HL-60 (cell line): ENCODE results near the gene ADTRP.

Experiments
- DNase-seq, 2 experiments: peaks; one replicate each; pipeline ENCODE4 v3.0.0-alpha.2; 2010 to 2020; ENCODE audit warnings: low read depth in 1 of 2, low spot score in 1 of 2
- H3K27ac ChIP-seq: fragments of 250-450 bp; sonication (Bioruptor Pico); replicated peaks from 2 replicates; pipeline ENCODE4 v1.5.1; 2020; ENCODE audit warnings: mild to moderate bottlenecking, moderate library complexity
- H3K27me3 ChIP-seq: fragments of 250-450 bp; sonication (Bioruptor Pico); 2 replicates; pipeline ENCODE4 v1.5.1; 2021; ENCODE audit warnings: mild to moderate bottlenecking, moderate library complexity; ENCODE audit not compliant: insufficient read depth, poor library complexity, severe bottlenecking
- H3K4me3 ChIP-seq: replicated peaks from 2 replicates; pipeline ENCODE4 v1.5.1; 2011; ENCODE audit warnings: mild to moderate bottlenecking, control low read depth, low read length; ENCODE audit not compliant: insufficient read depth
- CTCF ChIP-seq: IDR thresholded peaks from one replicate; pipeline ENCODE4 v1.5.1; 2011; ENCODE audit warnings: low read length, control low read depth, inconsistent platforms; ENCODE audit not compliant: insufficient read depth
- GABPA ChIP-seq: IDR thresholded peaks from 2 replicates; pipeline ENCODE4 v1.6.1; 2012; ENCODE audit warnings: low read depth
- POLR2AphosphoS5 ChIP-seq: IDR thresholded peaks from 2 replicates; pipeline ENCODE4 v1.6.1; 2012; ENCODE audit warnings: low read depth
- SPI1 ChIP-seq: IDR thresholded peaks from 2 replicates; pipeline ENCODE4 v1.6.1; 2012; ENCODE audit warnings: low read depth, mild to moderate bottlenecking, borderline replicate concordance
- TF ChIP-seq, protein P1 (sequence below): IDR thresholded peaks from 2 replicates; pipeline ENCODE4 v1.6.1; 2012; ENCODE audit warnings: low read depth; ENCODE audit not compliant: insufficient replicate concordance

ADTRP gene

DNA sequence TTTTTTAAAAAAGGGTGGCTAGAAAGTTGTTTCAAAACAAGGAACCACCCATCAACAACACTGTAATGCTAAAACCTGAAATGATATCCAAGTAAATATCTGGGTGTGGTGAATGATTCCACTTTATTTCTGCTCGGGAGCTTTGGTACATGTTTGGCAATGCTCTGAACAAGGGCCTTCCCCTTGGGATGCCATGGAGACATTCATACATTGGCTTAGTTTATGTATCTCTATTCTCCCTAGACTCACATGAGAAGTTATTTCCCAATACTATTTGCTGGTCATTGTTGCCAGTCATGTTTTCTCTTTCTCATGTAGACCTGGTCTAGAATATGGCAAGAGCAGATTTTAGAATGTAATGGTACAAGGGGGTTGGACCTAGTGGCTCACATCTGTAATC lies 22.9 kb downstream of the ADTRP start:
- DNase-seq: no peak
- Histone ChIP-seq H3K4me3 (no peak overlapping the region), H3K27ac (no peak overlapping the region), H3K27me3 (no peaks in the 10 kb centered on the region)
- TF ChIP-seq CTCF (no peak), SPI1 (no peak), GABPA (no peak), POLR2AphosphoS5 (no peak)
- TF ChIP-seq, protein P1, sequence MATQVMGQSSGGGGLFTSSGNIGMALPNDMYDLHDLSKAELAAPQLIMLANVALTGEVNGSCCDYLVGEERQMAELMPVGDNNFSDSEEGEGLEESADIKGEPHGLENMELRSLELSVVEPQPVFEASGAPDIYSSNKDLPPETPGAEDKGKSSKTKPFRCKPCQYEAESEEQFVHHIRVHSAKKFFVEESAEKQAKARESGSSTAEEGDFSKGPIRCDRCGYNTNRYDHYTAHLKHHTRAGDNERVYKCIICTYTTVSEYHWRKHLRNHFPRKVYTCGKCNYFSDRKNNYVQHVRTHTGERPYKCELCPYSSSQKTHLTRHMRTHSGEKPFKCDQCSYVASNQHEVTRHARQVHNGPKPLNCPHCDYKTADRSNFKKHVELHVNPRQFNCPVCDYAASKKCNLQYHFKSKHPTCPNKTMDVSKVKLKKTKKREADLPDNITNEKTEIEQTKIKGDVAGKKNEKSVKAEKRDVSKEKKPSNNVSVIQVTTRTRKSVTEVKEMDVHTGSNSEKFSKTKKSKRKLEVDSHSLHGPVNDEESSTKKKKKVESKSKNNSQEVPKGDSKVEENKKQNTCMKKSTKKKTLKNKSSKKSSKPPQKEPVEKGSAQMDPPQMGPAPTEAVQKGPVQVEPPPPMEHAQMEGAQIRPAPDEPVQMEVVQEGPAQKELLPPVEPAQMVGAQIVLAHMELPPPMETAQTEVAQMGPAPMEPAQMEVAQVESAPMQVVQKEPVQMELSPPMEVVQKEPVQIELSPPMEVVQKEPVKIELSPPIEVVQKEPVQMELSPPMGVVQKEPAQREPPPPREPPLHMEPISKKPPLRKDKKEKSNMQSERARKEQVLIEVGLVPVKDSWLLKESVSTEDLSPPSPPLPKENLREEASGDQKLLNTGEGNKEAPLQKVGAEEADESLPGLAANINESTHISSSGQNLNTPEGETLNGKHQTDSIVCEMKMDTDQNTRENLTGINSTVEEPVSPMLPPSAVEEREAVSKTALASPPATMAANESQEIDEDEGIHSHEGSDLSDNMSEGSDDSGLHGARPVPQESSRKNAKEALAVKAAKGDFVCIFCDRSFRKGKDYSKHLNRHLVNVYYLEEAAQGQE: no peak

GRCh38 chr6:11754625-11755271 lies 23.9 kb downstream of the ADTRP start:
- no peak overlapping the region for H3K27ac ChIP-seq
- no peak for DNase-seq
- H3K4me3 ChIP-seq: no peak overlapping the region
- TF ChIP-seq POLR2AphosphoS5 (no peak), CTCF (no peak)
- H3K27me3 ChIP-seq: no peaks in the 10 kb centered on the region

DNA sequence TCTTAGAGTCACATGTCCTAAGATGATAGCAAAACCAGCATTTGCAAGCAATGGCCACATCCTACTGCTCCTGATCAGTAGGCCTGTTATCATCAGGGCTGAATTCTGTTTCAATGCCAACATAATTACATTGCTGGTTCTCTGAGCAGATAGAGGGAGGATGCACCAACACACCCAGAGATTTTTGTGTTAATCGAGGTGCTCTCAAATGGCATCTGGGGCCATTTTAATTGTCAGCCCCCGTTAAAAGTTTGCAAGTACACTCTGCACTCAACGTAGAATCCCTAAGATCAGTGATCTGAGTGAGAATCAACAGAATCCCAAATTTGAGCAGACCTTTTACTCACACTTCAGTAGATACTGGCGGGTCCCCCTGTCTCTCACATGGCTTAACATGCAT lies 24.8 kb downstream of the ADTRP start:
- no peak for DNase-seq
- TF ChIP-seq SPI1 (no peak), CTCF (no peak), GABPA (no peak), POLR2AphosphoS5 (no peak)
- TF ChIP-seq, protein P1: no peak
- Histone ChIP-seq H3K27ac (no peak overlapping the region), H3K4me3 (no peak overlapping the region), H3K27me3 (no peaks in the 10 kb centered on the region)

DNA sequence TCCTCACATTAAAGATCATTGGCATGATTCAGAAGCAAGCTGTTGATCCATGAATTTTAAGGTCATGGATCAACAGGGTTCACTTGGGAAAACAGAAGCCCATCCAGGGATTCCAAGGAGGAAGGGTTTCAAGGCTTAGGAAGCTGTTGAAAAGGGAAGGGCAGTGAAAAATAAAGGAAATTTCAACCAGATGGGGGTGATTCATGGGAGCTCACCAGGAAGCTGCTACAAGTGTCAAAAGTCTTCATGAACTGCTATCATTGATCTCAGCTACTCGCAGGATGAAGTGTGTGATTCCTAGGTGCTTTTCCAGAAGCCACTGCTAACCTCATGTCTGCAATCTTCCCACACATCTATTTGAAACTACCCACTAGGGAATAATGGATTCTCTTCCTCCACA lies 26.2 kb downstream of the ADTRP start:
- H3K27ac ChIP-seq: no peak overlapping the region
- no peak overlapping the region for H3K4me3 ChIP-seq
- no peak for TF ChIP-seq SPI1
- TF ChIP-seq CTCF: no peak
- TF ChIP-seq, protein P1: no peak
- TF ChIP-seq POLR2AphosphoS5: no peak
- no peak for TF ChIP-seq GABPA
- no peak for DNase-seq
- no peaks in the 10 kb centered on the region for H3K27me3 ChIP-seq
